HEK293T (cell line): ENCODE data around the gene CMTM2.
A peak's percentile ranks its signal among the peaks of the same experiment; 100 is the strongest.

Source experiments
- ARNT ChIP-seq: fragments of 450-650 bp; IDR thresholded peaks from 2 replicates; pipeline ENCODE4 v1.6.1; 2017; ENCODE audit warnings: mild to moderate bottlenecking
- BHLHE40 ChIP-seq: fragments of 450-650 bp; IDR thresholded peaks from 2 replicates; pipeline ENCODE4 v1.6.1; 2016; ENCODE audit warnings: mild to moderate bottlenecking, moderate library complexity, borderline replicate concordance
- CTBP1 ChIP-seq: fragments of 450-650 bp; IDR thresholded peaks from 2 replicates; pipeline ENCODE4 v1.6.1; 2016; ENCODE audit warnings: borderline replicate concordance
- ELF4 ChIP-seq: fragments of 450-650 bp; IDR thresholded peaks from 2 replicates; pipeline ENCODE4 v1.6.1; 2017; ENCODE audit warnings: antibody characterized with exemption
- FOXA1 ChIP-seq: fragments of 450-650 bp; IDR thresholded peaks from 2 replicates; pipeline ENCODE4 v1.6.1; 2016; ENCODE audit warnings: mild to moderate bottlenecking
- FOXM1 ChIP-seq: fragments of 450-650 bp; IDR thresholded peaks from 2 replicates; pipeline ENCODE4 v1.6.1; 2017; ENCODE audit warnings: mild to moderate bottlenecking, borderline replicate concordance
- HDGF ChIP-seq: fragments of 450-650 bp; IDR thresholded peaks from 2 replicates; pipeline ENCODE4 v1.6.1; 2017; ENCODE audit warnings: antibody characterized with exemption, borderline replicate concordance
- L3MBTL2 ChIP-seq: fragments of 450-650 bp; conservative IDR thresholded peaks from 2 replicates; pipeline ENCODE4 v1.6.1; 2016; ENCODE audit warnings: mild to moderate bottlenecking
- LEF1 ChIP-seq: fragments of 450-650 bp; IDR thresholded peaks from 2 replicates; pipeline ENCODE4 v1.6.1; 2017; ENCODE audit warnings: mild to moderate bottlenecking, borderline replicate concordance
- NFRKB ChIP-seq: fragments of 450-650 bp; IDR thresholded peaks from 2 replicates; pipeline ENCODE4 v1.6.1; 2016; ENCODE audit warnings: mild to moderate bottlenecking, moderate library complexity
- SP1 ChIP-seq: fragments of 450-650 bp; IDR thresholded peaks from 2 replicates; pipeline ENCODE4 v1.6.1; 2017
- SUZ12 ChIP-seq: fragments of 450-650 bp; IDR thresholded peaks from 2 replicates; pipeline ENCODE4 v1.6.1; 2016; ENCODE audit warnings: mild to moderate bottlenecking
- TARDBP ChIP-seq: fragments of 450-650 bp; IDR thresholded peaks from 2 replicates; pipeline ENCODE4 v1.6.1; 2016
- TF ChIP-seq, protein P1 (sequence below): fragments of 450-650 bp; IDR thresholded peaks from 2 replicates; pipeline ENCODE4 v1.6.1; 2016

- no peak for TF ChIP-seq BHLHE40
- TF ChIP-seq FOXM1, result no peak
- TF ChIP-seq SP1, result no peak
- TF ChIP-seq NFRKB, result no peak
- TF ChIP-seq ELF4, result no peak
- TF ChIP-seq SUZ12, result no peak
- no peak for TF ChIP-seq HDGF
- TF ChIP-seq CTBP1, result no peak
- TF ChIP-seq L3MBTL2, result peak; percentile 39
- TF ChIP-seq ARNT, result no peak
- TF ChIP-seq FOXA1, result no peak
- TF ChIP-seq, protein P1, sequence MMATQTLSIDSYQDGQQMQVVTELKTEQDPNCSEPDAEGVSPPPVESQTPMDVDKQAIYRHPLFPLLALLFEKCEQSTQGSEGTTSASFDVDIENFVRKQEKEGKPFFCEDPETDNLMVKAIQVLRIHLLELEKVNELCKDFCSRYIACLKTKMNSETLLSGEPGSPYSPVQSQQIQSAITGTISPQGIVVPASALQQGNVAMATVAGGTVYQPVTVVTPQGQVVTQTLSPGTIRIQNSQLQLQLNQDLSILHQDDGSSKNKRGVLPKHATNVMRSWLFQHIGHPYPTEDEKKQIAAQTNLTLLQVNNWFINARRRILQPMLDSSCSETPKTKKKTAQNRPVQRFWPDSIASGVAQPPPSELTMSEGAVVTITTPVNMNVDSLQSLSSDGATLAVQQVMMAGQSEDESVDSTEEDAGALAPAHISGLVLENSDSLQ, result no peak
- TF ChIP-seq LEF1, result no peak
- TF ChIP-seq TARDBP, result no peak
Observed at GRCh38 chr16:66619534-66620428, 40.5 kb downstream of the CMTM2 start.
